ENCODE data around the gene LRP2. TPM values are rescaled to one million over a fixed set of nuclear protein-coding genes. Genes with fewer than 3 reads are reported as not detected.

LRP2 gene
- total and polyA plus RNA-seq, 2 donors (not counting 1 experiment from before 2014, with no cell fraction given), result under 0.01 TPM; not detected in 1

DNA sequence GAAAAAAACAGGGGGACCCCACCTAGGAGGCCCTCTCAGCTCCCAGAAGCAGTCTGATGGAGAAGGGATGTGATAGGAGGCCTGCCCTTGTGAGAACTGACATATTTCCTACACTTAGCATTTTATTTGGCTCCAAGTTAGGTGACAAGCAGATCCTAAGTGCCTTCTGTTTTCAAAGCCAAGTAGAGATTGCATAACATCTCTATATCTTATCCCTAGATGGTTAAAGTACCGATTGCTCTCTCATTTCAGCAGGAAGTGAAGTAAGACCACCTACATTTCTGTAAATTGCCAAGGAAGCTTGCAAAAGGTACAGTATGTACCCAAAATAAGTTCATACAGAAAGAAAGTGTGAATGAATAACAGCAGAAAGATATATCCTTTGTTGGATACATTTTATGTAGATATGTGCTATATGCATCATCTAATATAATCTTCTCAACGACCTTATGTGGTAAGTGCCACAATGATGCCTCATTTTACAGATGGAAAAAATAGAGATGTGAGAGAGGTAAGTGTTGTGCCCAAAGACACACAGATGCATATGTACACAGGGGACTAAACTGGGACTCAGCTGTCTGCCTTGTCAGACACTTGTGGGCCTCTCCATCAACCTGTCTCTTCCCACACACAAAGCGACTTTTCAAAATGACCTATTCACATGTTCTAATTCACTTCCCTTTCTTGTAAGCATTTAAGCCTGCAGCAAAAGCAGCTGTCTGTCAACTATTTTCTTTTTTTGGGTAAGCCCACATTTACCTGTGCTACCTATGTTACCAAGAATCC lies 254.0 kb downstream of the LRP2 start:
- no peak overlapping the region for H3K4me3 ChIP-seq (replicated peaks in 1 of 4; ENCODE audit: control extremely low read depth in 1 of 4, insufficient read depth in 1 of 4, low read depth in 3 of 4, low read length in 4 of 4)
- H3K27ac ChIP-seq (ENCODE audit: insufficient read depth, low read length), result no peak overlapping the region
- no peak overlapping the region for H2AFZ ChIP-seq (ENCODE audit: low read length)
- H3K36me3 ChIP-seq (ENCODE audit: control insufficient read depth, insufficient read depth, low read length), result no peaks in the 10 kb centered on the region
- no peaks in the 10 kb centered on the region for H3K79me2 ChIP-seq (ENCODE audit: control insufficient read depth, insufficient read depth, low read length)
- H4K20me1 ChIP-seq (ENCODE audit: control insufficient read depth, extremely low read depth, insufficient read depth, low read length), result no peaks in the 10 kb centered on the region
- TF ChIP-seq, protein P1, sequence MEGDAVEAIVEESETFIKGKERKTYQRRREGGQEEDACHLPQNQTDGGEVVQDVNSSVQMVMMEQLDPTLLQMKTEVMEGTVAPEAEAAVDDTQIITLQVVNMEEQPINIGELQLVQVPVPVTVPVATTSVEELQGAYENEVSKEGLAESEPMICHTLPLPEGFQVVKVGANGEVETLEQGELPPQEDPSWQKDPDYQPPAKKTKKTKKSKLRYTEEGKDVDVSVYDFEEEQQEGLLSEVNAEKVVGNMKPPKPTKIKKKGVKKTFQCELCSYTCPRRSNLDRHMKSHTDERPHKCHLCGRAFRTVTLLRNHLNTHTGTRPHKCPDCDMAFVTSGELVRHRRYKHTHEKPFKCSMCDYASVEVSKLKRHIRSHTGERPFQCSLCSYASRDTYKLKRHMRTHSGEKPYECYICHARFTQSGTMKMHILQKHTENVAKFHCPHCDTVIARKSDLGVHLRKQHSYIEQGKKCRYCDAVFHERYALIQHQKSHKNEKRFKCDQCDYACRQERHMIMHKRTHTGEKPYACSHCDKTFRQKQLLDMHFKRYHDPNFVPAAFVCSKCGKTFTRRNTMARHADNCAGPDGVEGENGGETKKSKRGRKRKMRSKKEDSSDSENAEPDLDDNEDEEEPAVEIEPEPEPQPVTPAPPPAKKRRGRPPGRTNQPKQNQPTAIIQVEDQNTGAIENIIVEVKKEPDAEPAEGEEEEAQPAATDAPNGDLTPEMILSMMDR (conservative IDR thresholded peaks at IDR 0.05 in 1 of 2, IDR thresholded peaks at IDR 0.05 in 1 of 2; ENCODE audit: low read depth in 1 of 2, low read length in 2 of 2), result no peak
- TF ChIP-seq EZH2 (IDR thresholded peaks at IDR 0.05; ENCODE audit: low read length, missing control alignments), result no peak
- no peaks in the 10 kb centered on the region for H3K4me1 ChIP-seq (ENCODE audit: control insufficient read depth, extremely low read depth, insufficient read depth, low read length)
- H3K27me3 ChIP-seq (ENCODE audit: control insufficient read depth, insufficient read depth, low read length), result no peaks in the 10 kb centered on the region
- no peak for DNase-seq (ENCODE audit: low read depth in 2 of 2)
- H3K4me2 ChIP-seq (ENCODE audit: extremely low read depth, insufficient read depth, low read length), result no peak overlapping the region
- H3K9ac ChIP-seq (ENCODE audit: insufficient read depth, low read length), result no peak overlapping the region
- no peaks in the 10 kb centered on the region for H3K9me3 ChIP-seq (ENCODE audit: control insufficient read depth, insufficient read depth, low read depth, low read length)

DNA sequence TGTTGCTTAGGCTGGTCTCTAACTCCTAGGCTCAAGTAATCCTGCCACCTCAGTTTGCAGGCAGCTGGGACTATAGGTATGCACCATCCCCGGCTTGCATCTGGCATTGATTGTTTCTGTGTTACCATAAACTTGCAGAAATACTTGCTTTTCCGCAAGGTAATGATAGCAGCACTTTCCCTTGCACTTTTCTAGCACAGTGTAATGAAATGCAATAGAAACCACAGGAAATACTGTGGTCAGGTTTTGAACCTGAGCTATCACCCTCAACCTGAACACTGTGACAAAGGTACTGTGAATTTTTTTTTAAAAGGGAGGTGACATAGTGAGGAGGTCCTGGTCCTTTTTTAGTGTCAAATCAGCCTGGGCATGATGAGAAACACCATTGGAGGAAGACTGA lies 254.7 kb downstream of the LRP2 start:
- H4K20me1 ChIP-seq (ENCODE audit: control insufficient read depth, extremely low read depth, insufficient read depth, low read length), result no peaks in the 10 kb centered on the region
- H3K9me3 ChIP-seq (ENCODE audit: control insufficient read depth, insufficient read depth, low read depth, low read length), result no peaks in the 10 kb centered on the region
- H3K79me2 ChIP-seq (ENCODE audit: control insufficient read depth, insufficient read depth, low read length), result no peaks in the 10 kb centered on the region
- H3K27ac ChIP-seq (ENCODE audit: insufficient read depth, low read length), result no peak overlapping the region
- no peak overlapping the region for H3K4me3 ChIP-seq (replicated peaks in 1 of 4; ENCODE audit: control extremely low read depth in 1 of 4, insufficient read depth in 1 of 4, low read depth in 3 of 4, low read length in 4 of 4)
- H2AFZ ChIP-seq (ENCODE audit: low read length), result no peak overlapping the region
- H3K4me1 ChIP-seq (ENCODE audit: control insufficient read depth, extremely low read depth, insufficient read depth, low read length), result no peaks in the 10 kb centered on the region
- H3K27me3 ChIP-seq (ENCODE audit: control insufficient read depth, insufficient read depth, low read length), result no peaks in the 10 kb centered on the region
- TF ChIP-seq EZH2 (IDR thresholded peaks at IDR 0.05; ENCODE audit: low read length, missing control alignments), result no peak
- TF ChIP-seq, protein P1 (conservative IDR thresholded peaks at IDR 0.05 in 1 of 2, IDR thresholded peaks at IDR 0.05 in 1 of 2; ENCODE audit: low read depth in 1 of 2, low read length in 2 of 2), result no peak
- H3K9ac ChIP-seq (ENCODE audit: insufficient read depth, low read length), result no peak overlapping the region
- H3K4me2 ChIP-seq (ENCODE audit: extremely low read depth, insufficient read depth, low read length), result no peak overlapping the region
- DNase-seq (ENCODE audit: low read depth in 2 of 2), result no peak
- H3K36me3 ChIP-seq (ENCODE audit: control insufficient read depth, insufficient read depth, low read length), result no peaks in the 10 kb centered on the region

DNA sequence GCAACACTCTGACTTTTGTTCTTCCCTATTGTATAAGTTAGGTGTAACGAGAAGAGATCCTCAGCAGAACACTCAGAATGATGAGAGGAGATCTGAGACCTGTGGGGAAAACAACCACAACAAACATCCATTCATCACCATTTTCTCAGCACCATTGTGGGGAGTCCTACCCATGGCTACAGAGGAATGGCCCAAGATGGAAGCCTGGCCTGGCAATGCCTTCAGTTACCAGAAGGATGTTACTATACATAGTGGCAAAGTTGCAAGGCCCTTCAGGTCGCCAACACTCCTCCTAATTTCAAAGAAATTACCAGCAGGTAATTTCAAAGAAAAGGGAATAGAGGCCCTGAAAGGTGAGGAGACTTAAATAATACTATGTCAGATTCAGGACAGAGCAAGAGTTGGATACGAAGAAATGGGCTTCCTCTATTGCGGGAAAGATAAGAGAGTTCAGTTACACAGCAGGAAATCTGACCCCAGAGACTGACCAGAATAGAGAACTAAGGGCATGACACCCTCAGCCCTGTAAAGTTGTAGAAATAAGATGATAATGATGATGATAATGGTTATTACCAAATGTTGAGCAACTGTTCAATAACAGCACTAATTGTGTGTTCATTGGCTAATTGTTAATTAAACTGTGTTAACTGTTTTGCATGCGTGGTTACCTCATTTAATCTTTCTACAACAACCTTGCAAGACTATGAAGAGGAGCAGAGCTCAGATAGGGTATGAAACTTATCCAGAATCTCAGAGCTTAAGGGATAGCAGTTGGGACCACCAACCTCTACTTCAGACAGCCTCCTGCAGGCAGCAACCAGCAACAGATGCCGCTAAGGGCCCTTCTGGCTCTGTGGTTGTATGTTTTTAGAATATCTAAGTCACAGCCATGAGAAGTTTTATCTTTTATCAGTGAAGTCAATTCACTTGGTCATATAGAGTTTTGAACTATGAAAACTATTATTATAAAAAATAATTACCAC lies 255.5 kb downstream of the LRP2 start:
- H3K27ac ChIP-seq (ENCODE audit: insufficient read depth, low read length), result no peak overlapping the region
- H3K4me1 ChIP-seq (ENCODE audit: control insufficient read depth, extremely low read depth, insufficient read depth, low read length), result no peaks in the 10 kb centered on the region
- no peaks in the 10 kb centered on the region for H3K36me3 ChIP-seq (ENCODE audit: control insufficient read depth, insufficient read depth, low read length)
- no peak overlapping the region for H3K4me2 ChIP-seq (ENCODE audit: extremely low read depth, insufficient read depth, low read length)
- no peaks in the 10 kb centered on the region for H3K79me2 ChIP-seq (ENCODE audit: control insufficient read depth, insufficient read depth, low read length)
- no peak overlapping the region for H2AFZ ChIP-seq (ENCODE audit: low read length)
- no peak overlapping the region for H3K4me3 ChIP-seq (replicated peaks in 1 of 4; ENCODE audit: control extremely low read depth in 1 of 4, insufficient read depth in 1 of 4, low read depth in 3 of 4, low read length in 4 of 4)
- H3K9me3 ChIP-seq (ENCODE audit: control insufficient read depth, insufficient read depth, low read depth, low read length), result no peaks in the 10 kb centered on the region
- no peaks in the 10 kb centered on the region for H4K20me1 ChIP-seq (ENCODE audit: control insufficient read depth, extremely low read depth, insufficient read depth, low read length)
- no peak for TF ChIP-seq EZH2 (IDR thresholded peaks at IDR 0.05; ENCODE audit: low read length, missing control alignments)
- TF ChIP-seq, protein P1 (conservative IDR thresholded peaks at IDR 0.05 in 1 of 2, IDR thresholded peaks at IDR 0.05 in 1 of 2; ENCODE audit: low read depth in 1 of 2, low read length in 2 of 2), result no peak
- DNase-seq (ENCODE audit: low read depth in 2 of 2), result no peak
- no peak overlapping the region for H3K9ac ChIP-seq (ENCODE audit: insufficient read depth, low read length)
- H3K27me3 ChIP-seq (ENCODE audit: control insufficient read depth, insufficient read depth, low read length), result no peaks in the 10 kb centered on the region
